ENCODE measurements around the gene ELL2. TPM values are rescaled to one million over a fixed set of nuclear protein-coding genes. Genes with fewer than 3 reads are reported as not detected.
A peak's percentile ranks its signal among the peaks of the same experiment; 100 is the strongest.

ELL2 gene
- polyA plus RNA-seq, 3 donors, result 3.1 to 8.1 (median 5.8) TPM

- peaks cover 4 to 7% of the 10 kb centered on the region in 2 donors for H3K4me1 ChIP-seq (ENCODE audit: control insufficient read depth in 1 of 2, insufficient read depth in 2 of 2, low read length in 2 of 2)
- no peak for TF ChIP-seq CTCF (IDR thresholded peaks at IDR 0.05)
- 100% methylated on average over 2 of the region's 11 CpGs for WGBS (ENCODE audit: insufficient coverage)
- peaks cover 20% of the 10 kb centered on the region for H3K4me1 Mint-ChIP-seq
- H3K27ac ChIP-seq (ENCODE audit: low read depth in 1 of 2, low read length in 2 of 2), result no peak overlapping the region
- H3K4me3 Mint-ChIP-seq, result no peak overlapping the region
- intact Hi-C loops (cut with micrococcal nuclease), result no loop called here
- no peak overlapping the region for H3K9ac ChIP-seq (ENCODE audit: insufficient read depth, low read length, poor library complexity, severe bottlenecking)
- no peaks in the 10 kb centered on the region for H4K20me1 ChIP-seq (ENCODE audit: insufficient read depth, low read length)
- DNase-seq, result peak; percentile 34 to 72 (median 47)
- H3K36me3 ChIP-seq (replicated peaks in 1 of 2; ENCODE audit: control insufficient read depth in 1 of 2, insufficient read depth in 2 of 2, low read length in 2 of 2), result peaks cover 29 to 48% of the 10 kb centered on the region in 2 donors
- no peak overlapping the region for H3K4me2 ChIP-seq (replicated peaks; ENCODE audit: extremely low read depth, low read length, poor library complexity, severe bottlenecking)
- no peaks in the 10 kb centered on the region for H3K27me3 Mint-ChIP-seq (ENCODE audit: low read depth in 3 of 3)
- H2AFZ ChIP-seq (ENCODE audit: insufficient read depth, low read depth, low read length, poor library complexity, severe bottlenecking), result no peak overlapping the region
- no peaks in the 10 kb centered on the region for H3K79me2 ChIP-seq (ENCODE audit: insufficient read depth, low read length)
- peak overlapping the region in 2 of 7 donors; percentile 17 to 40 for H3K27ac Mint-ChIP-seq
- peaks cover 0 to 7% (median 0%) of the 10 kb centered on the region in 7 donors for H3K9me3 Mint-ChIP-seq
- H3K27me3 ChIP-seq (ENCODE audit: control insufficient read depth in 2 of 2, insufficient read depth in 2 of 2, low read length in 2 of 2), result no peaks in the 10 kb centered on the region
- H3K4me3 ChIP-seq (replicated peaks in 1 of 3; ENCODE audit: low read depth in 2 of 3, low read length in 3 of 3), result no peak overlapping the region
- peaks cover 51 to 52% of the 10 kb centered on the region in 2 donors for H3K36me3 Mint-ChIP-seq
- H3K9me3 ChIP-seq (replicated peaks in 1 of 2; ENCODE audit: control insufficient read depth in 1 of 2, insufficient read depth in 1 of 2, low read length in 2 of 2), result no peaks in the 10 kb centered on the region
Measured at GRCh38 chr5:95901676-95902627, 59.7 kb downstream of the ELL2 start.

- DNase-seq, result no peak
- Mint-ChIP-seq H3K27me3 (ENCODE audit: low read depth in 3 of 3) (no peaks in the 10 kb centered on the region), H3K9me3 (peaks cover 0 to 7% (median 0%) of the 10 kb centered on the region in 7 donors), H3K27ac (no peak overlapping the region), H3K4me1 (peaks cover 20% of the 10 kb centered on the region), H3K4me3 (no peak overlapping the region), H3K36me3 (peaks cover 52 to 56% of the 10 kb centered on the region in 2 donors)
- H4K20me1 ChIP-seq (ENCODE audit: insufficient read depth, low read length), result no peaks in the 10 kb centered on the region
- WGBS (ENCODE audit: insufficient coverage), result no CpG with 5 or more reads among the region's 4 CpGs
- H3K9ac ChIP-seq (ENCODE audit: insufficient read depth, low read length, poor library complexity, severe bottlenecking), result no peak overlapping the region
- peaks cover 38 to 51% of the 10 kb centered on the region in 2 donors for H3K36me3 ChIP-seq (replicated peaks in 1 of 2; ENCODE audit: control insufficient read depth in 1 of 2, insufficient read depth in 2 of 2, low read length in 2 of 2)
- H2AFZ ChIP-seq (ENCODE audit: insufficient read depth, low read depth, low read length, poor library complexity, severe bottlenecking), result no peak overlapping the region
- TF ChIP-seq CTCF (IDR thresholded peaks at IDR 0.05), result no peak
- peaks cover 4 to 7% of the 10 kb centered on the region in 2 donors for H3K4me1 ChIP-seq (ENCODE audit: control insufficient read depth in 1 of 2, insufficient read depth in 2 of 2, low read length in 2 of 2)
- no peaks in the 10 kb centered on the region for H3K79me2 ChIP-seq (ENCODE audit: insufficient read depth, low read length)
- intact Hi-C loops (cut with micrococcal nuclease), result no loop called here
- no peak overlapping the region for H3K27ac ChIP-seq (ENCODE audit: low read depth in 1 of 2, low read length in 2 of 2)
- H3K4me3 ChIP-seq (replicated peaks in 1 of 3; ENCODE audit: low read depth in 2 of 3, low read length in 3 of 3), result no peak overlapping the region
- no peaks in the 10 kb centered on the region for H3K27me3 ChIP-seq (ENCODE audit: control insufficient read depth in 2 of 2, insufficient read depth in 2 of 2, low read length in 2 of 2)
- no peak overlapping the region for H3K4me2 ChIP-seq (replicated peaks; ENCODE audit: extremely low read depth, low read length, poor library complexity, severe bottlenecking)
- H3K9me3 ChIP-seq (replicated peaks in 1 of 2; ENCODE audit: control insufficient read depth in 1 of 2, insufficient read depth in 1 of 2, low read length in 2 of 2), result no peaks in the 10 kb centered on the region
Measured at GRCh38 chr5:95900383-95900958, 61.2 kb downstream of the ELL2 start.
